Activated CD4-positive, CD25-positive, alpha-beta regulatory T cell treated with anti-CD3 and anti-CD28 coated beads, Interleukin-2, amount 50 U/mL, for 24 hours (primary cell): ENCODE results near the gene KRTAP3-3.

ENCODE experiments used
- ATAC-seq, 2 donors: fragments of 150-1000 bp; cut with Tn5 transposase; one replicate each; pipeline ENCODE4 v1.10.0; 2021; ENCODE audit warnings: mild to moderate bottlenecking in 1 of 2, moderate library complexity in 1 of 2

The KRTAP3-3 gene

GRCh38 chr17:40956401-40957254 is 37.3 kb downstream of the KRTAP3-3 start:
- no peak for ATAC-seq

- no peak for ATAC-seq
Observed at GRCh38 chr17:40953881-40954280, 40.1 kb downstream of the KRTAP3-3 start.

- ATAC-seq: no peak
Observed at GRCh38 chr17:40952661-40953060, 41.3 kb downstream of the KRTAP3-3 start.

- no peak for ATAC-seq
Observed at GRCh38 chr17:40952154-40952553, 41.8 kb downstream of the KRTAP3-3 start.

GRCh38 chr17:40951011-40951622 is 42.8 kb downstream of the KRTAP3-3 start:
- no peak for ATAC-seq

DNA sequence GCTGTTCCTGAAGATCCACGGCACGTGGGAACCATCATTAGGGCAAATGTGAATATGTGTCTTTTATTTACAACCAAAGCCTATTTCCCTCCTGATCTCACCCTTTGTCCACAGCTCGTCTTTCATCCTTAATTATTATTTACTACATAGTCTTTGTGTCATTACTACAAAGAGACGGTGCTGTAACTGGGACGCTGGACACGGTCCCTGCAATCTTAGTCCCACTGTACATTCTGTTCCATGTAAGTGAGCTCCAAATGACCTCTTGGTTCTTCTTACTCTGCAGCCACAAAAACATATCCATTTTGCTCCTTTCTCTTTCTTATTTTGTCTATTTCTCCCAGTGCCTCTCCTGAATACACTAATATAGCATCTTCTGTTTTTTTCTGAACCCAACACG is 43.8 kb downstream of the KRTAP3-3 start:
- ATAC-seq: no peak

DNA sequence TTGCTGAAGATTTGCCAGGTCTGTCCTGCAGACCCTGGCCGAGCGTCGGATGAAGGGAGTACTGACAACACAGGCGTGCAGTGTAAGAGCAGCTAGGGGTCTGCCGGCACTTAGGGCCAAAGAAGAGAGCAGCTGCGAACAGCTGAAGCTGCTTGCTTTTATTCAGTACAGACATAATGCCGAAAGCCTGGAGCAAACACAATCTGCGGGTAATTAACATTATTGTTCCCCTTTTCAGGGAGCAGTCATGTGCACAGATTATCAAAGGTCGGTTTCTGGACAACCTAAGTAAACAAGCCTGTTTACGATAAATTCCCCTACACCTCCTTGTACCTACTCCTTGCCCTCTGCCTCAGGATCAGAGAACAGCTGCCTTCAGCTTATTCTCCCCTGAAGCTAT is 44.5 kb downstream of the KRTAP3-3 start:
- no peak for ATAC-seq

DNA sequence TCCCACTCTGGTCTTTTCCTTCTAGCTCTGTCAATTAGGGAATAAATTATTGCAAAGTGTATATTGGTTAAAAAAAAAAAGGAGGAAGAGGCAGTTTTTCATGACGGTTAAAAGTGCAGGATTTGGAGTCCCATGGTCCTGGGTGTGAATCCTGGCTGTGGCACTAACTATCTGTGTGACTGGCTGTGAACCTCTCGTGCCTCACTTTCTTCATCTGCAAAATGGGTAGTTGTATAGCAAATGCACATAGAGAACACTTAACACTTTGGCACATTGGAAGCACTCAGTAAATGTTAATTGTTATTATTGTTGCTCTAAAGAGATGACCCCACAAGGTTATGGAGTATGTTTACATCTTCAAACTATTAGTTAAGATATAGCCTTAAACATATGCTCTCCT is 46.0 kb downstream of the KRTAP3-3 start:
- ATAC-seq: no peak

GRCh38 chr17:40945414-40945813 is 48.5 kb downstream of the KRTAP3-3 start:
- no peak for ATAC-seq

DNA sequence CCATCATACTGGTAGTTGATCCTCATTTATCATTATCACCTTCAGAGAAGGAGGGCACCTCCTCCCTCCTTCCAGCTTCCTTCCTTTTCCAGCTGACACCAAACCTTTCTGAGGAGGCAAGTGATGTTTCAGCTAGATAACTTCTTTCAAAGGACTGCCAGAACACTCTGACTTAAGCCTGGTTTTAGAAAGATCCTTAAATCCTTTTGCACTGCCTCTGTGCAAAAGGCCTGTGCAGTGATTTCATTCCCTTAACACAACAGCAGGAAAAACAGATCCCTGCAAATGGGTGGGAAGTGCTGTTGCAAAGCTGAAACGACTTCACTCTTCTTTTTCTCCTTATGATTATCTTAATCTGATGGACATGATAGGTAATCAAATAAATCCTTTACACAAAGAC is 49.4 kb downstream of the KRTAP3-3 start:
- no peak for ATAC-seq
